Measurements from ENCODE around the gene TGFBR2. TPM values are rescaled to one million over a fixed set of nuclear protein-coding genes. Genes with fewer than 3 reads are reported as not detected.

The TGFBR2 gene
- total and polyA plus RNA-seq, 4 donors, result 13.9 to 61.2 (median 33.7) TPM

- DNase-seq (ENCODE audit: low spot score), result no peak
- Histone ChIP-seq H3K27ac (ENCODE audit: low read depth in 1 of 2, low read length in 2 of 2) (no peak overlapping the region), H3K4me3 (ENCODE audit: low read depth in 1 of 3, low read length in 3 of 3) (no peak overlapping the region), H3K27me3 (ENCODE audit: control insufficient read depth in 4 of 4, insufficient read depth in 4 of 4, low read length in 3 of 4) (no peaks in the 10 kb centered on the region), H3K9me3 (ENCODE audit: control insufficient read depth in 4 of 4, low read length in 3 of 4) (no peaks in the 10 kb centered on the region), H3K9ac (ENCODE audit: low read depth in 1 of 2, low read length in 2 of 2) (no peak overlapping the region), H3K4me1 (ENCODE audit: control insufficient read depth in 4 of 4, insufficient read depth in 4 of 4, low read length in 3 of 4) (peaks cover 3 to 18% (median 12%) of the 10 kb centered on the region in 4 donors), H3K36me3 (ENCODE audit: control insufficient read depth in 4 of 4, insufficient read depth in 3 of 4, low read depth in 1 of 4, low read length in 3 of 4) (peaks cover 0 to 15% (median 5%) of the 10 kb centered on the region in 4 donors)
- WGBS, result 95% methylated on average over 2 of the region's 2 CpGs
- TF ChIP-seq CTCF (IDR thresholded peaks at IDR 0.05; ENCODE audit: low read depth, low read length, missing input control), result no peak
- no peak for TF ChIP-seq RAD21 (IDR thresholded peaks at IDR 0.05)
- TF ChIP-seq HNF4A (conservative IDR thresholded peaks at IDR 0.05), result no peak
- TF ChIP-seq JUND (IDR thresholded peaks at IDR 0.05), result no peak
- TF ChIP-seq, protein P1, sequence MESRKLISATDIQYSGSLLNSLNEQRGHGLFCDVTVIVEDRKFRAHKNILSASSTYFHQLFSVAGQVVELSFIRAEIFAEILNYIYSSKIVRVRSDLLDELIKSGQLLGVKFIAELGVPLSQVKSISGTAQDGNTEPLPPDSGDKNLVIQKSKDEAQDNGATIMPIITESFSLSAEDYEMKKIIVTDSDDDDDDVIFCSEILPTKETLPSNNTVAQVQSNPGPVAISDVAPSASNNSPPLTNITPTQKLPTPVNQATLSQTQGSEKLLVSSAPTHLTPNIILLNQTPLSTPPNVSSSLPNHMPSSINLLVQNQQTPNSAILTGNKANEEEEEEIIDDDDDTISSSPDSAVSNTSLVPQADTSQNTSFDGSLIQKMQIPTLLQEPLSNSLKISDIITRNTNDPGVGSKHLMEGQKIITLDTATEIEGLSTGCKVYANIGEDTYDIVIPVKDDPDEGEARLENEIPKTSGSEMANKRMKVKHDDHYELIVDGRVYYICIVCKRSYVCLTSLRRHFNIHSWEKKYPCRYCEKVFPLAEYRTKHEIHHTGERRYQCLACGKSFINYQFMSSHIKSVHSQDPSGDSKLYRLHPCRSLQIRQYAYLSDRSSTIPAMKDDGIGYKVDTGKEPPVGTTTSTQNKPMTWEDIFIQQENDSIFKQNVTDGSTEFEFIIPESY (IDR thresholded peaks at IDR 0.05), result no peak
- TF ChIP-seq YY1 (IDR thresholded peaks at IDR 0.05), result no peak
- TF ChIP-seq NR2F2 (IDR thresholded peaks at IDR 0.05), result no peak
- TF ChIP-seq HNF4G (IDR thresholded peaks at IDR 0.05), result no peak
- no peak for TF ChIP-seq EGR1 (IDR thresholded peaks at IDR 0.05; ENCODE audit: low read depth in 2 of 2)
- no peak for TF ChIP-seq REST (IDR thresholded peaks at IDR 0.05)
- TF ChIP-seq, protein P2, sequence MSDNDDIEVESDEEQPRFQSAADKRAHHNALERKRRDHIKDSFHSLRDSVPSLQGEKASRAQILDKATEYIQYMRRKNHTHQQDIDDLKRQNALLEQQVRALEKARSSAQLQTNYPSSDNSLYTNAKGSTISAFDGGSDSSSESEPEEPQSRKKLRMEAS (IDR thresholded peaks at IDR 0.05), result no peak
- TF ChIP-seq GABPA (IDR thresholded peaks at IDR 0.05 in 1 of 2, conservative IDR thresholded peaks at IDR 0.05 in 1 of 2), result no peak
- TF ChIP-seq ATF3 (IDR thresholded peaks at IDR 0.05), result no peak
- TF ChIP-seq TAF1 (conservative IDR thresholded peaks at IDR 0.05), result no peak
Observed at GRCh38 chr3:30686176-30686575, 79.8 kb downstream of the TGFBR2 start.

DNA sequence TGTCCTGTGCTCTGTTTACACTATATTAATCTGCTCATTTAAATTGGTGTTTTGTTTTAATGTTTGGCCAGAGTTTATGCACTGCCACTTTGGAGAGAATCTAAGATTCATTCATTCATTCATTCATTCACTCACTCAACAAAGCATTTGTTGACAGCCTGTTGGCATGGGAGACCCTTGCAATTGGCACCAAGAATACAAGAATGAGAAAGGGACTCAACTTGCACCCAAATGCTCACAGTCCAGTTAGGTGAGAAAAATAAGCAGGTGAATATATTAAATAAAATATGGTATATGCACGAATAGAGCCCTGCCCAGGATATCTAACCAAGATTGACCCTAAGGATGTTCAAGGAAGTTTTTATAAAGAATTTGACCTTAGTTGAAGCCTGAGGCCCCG lies 80.4 kb downstream of the TGFBR2 start:
- Histone ChIP-seq H3K9me3 (ENCODE audit: control insufficient read depth in 4 of 4, low read length in 3 of 4) (no peaks in the 10 kb centered on the region), H3K4me1 (ENCODE audit: control insufficient read depth in 4 of 4, insufficient read depth in 4 of 4, low read length in 3 of 4) (peaks cover 3 to 18% (median 12%) of the 10 kb centered on the region in 4 donors), H3K4me3 (ENCODE audit: low read depth in 1 of 3, low read length in 3 of 3) (no peak overlapping the region), H3K27me3 (ENCODE audit: control insufficient read depth in 4 of 4, insufficient read depth in 4 of 4, low read length in 3 of 4) (no peaks in the 10 kb centered on the region), H3K36me3 (ENCODE audit: control insufficient read depth in 4 of 4, insufficient read depth in 3 of 4, low read depth in 1 of 4, low read length in 3 of 4) (peaks cover 0 to 19% (median 8%) of the 10 kb centered on the region in 4 donors), H3K9ac (ENCODE audit: low read depth in 1 of 2, low read length in 2 of 2) (no peak overlapping the region), H3K27ac (ENCODE audit: low read depth in 1 of 2, low read length in 2 of 2) (no peak overlapping the region)
- TF ChIP-seq RXRA (IDR thresholded peaks at IDR 0.05), result no peak
- TF ChIP-seq HNF4A (conservative IDR thresholded peaks at IDR 0.05), result no peak
- WGBS, result 80% methylated on average over 2 of the region's 2 CpGs
- no peak for DNase-seq (ENCODE audit: low spot score)
